HCT116 (cell line): ENCODE data around the gene SHH. TPM values are rescaled to one million over a fixed set of nuclear protein-coding genes. Genes with fewer than 3 reads are reported as not detected.

Experiments used
- ATAC-seq: fragments of 200-7000 bp; cut with Tn5 transposase; 2 replicates; pipeline ENCODE4 v1.9.1; 2020; ENCODE audit warnings: mild to moderate bottlenecking, moderate library complexity
- BruUV-seq: library from RNA; stranded (reverse); fragments of 400-500 nt; replicated peaks from 2 replicates; lab custom pipeline; 2021; lab: Mats Ljungman, UMichigan
- CTCF ChIA-PET: fragments of 300-600 bp; sonication (Branson Sonifier 250); formaldehyde crosslinking; loops from one replicate; lab custom pipeline; 2021; ENCODE audit warnings: antibody characterized with exemption; lab: Charles Lee
- POLR2A ChIA-PET: fragments of 300-600, 350-600 bp; sonication (Branson Sonifier 250); formaldehyde crosslinking; loops from one replicate; lab custom pipeline; 2021; ENCODE audit warnings: antibody characterized with exemption; lab: Charles Lee
- RAD21 ChIA-PET, 2 experiments: fragments of 300-600 bp; sonication (Branson Sonifier 250); formaldehyde crosslinking; loops; one replicate each; lab custom pipeline; 2023; ENCODE audit warnings: low total read pairs in 2 of 2; ENCODE audit not compliant: uncharacterized antibody in 2 of 2, unreplicated experiment in 2 of 2, low non-redundant PET in 1 of 2; lab: Charles Lee
- DNase-seq: peaks from one replicate; pipeline ENCODE4 v3.0.0-alpha.2; 2010; ENCODE audit warnings: low read depth, low spot score
- H2AFZ ChIP-seq: fragments of 200-600 bp; shearing (Covaris generic), sonication (generic); 2 replicates; pipeline ENCODE4 v1.6.1; 2017; ENCODE audit warnings: low read depth, mixed run types, mixed read lengths, antibody characterized with exemption, low read length; ENCODE audit not compliant: poor library complexity, severe bottlenecking
- H3K27ac ChIP-seq: 2 replicates; pipeline ENCODE4 v1.5.1; 2012; ENCODE audit warnings: low read depth, low read length
- H3K27me3 ChIP-seq: fragments of 200-600 bp; sonication (generic); 2 replicates; pipeline ENCODE4 v1.6.1; 2016; ENCODE audit warnings: mixed run types, low read length, mixed read lengths; ENCODE audit not compliant: insufficient read depth
- H3K36me3 ChIP-seq, 2 experiments: fragments of 200-500 bp in 1 of 2; fragments of 200-600 bp in 1 of 2; sonication (Bioruptor generic) in 1 of 2; sonication (generic) in 1 of 2; 2 replicates each; pipeline versions ENCODE4 v1.5.1 to v1.6.1; 2014 to 2016; ENCODE audit warnings: low read length in 2 of 2, inconsistent platforms in 1 of 2, mixed read lengths in 1 of 2, mixed run types in 1 of 2; ENCODE audit not compliant: insufficient read depth in 2 of 2, control insufficient read depth in 1 of 2
- H3K4me1 ChIP-seq, 2 experiments: fragments of 200-600 bp in 1 of 2; sonication (generic) in 1 of 2; 2 replicates each; pipeline versions ENCODE4 v1.5.1 to v1.6.1; 2012 to 2017; ENCODE audit warnings: low read length in 2 of 2, inconsistent platforms in 1 of 2, mild to moderate bottlenecking in 1 of 2, mixed read lengths in 1 of 2, mixed run types in 1 of 2, moderate library complexity in 1 of 2; ENCODE audit not compliant: insufficient read depth in 2 of 2, control insufficient read depth in 1 of 2
- H3K4me2 ChIP-seq: fragments of 200-600 bp; sonication (generic); 2 replicates; pipeline ENCODE4 v1.6.1; 2017; ENCODE audit warnings: mixed run types, low read length, mixed read lengths
- H3K4me3 ChIP-seq, 2 experiments: fragments of 200-600 bp in 1 of 2; sonication (generic) in 1 of 2; replicated peaks in 1 of 2; 2 replicates each; pipeline ENCODE4 v1.5.1; 2011 to 2016; ENCODE audit warnings: low read length in 2 of 2, control low read depth in 1 of 2, low read depth in 1 of 2, mild to moderate bottlenecking in 1 of 2, mixed read lengths in 1 of 2, mixed run types in 1 of 2
- H3K79me2 ChIP-seq: fragments of 200-600 bp; sonication (generic); 2 replicates; pipeline ENCODE4 v1.6.1; 2017; ENCODE audit warnings: mild to moderate bottlenecking, mixed run types, low read length, moderate library complexity, mixed read lengths; ENCODE audit not compliant: insufficient read depth
- H3K9ac ChIP-seq: fragments of 200-600 bp; sonication (generic); 2 replicates; pipeline ENCODE4 v1.6.1; 2016; ENCODE audit warnings: low read length, mixed read lengths
- H3K9me2 ChIP-seq: fragments of 200-600 bp; sonication (generic), shearing (Covaris generic); 2 replicates; pipeline ENCODE4 v1.6.1; 2017; ENCODE audit warnings: mixed run types, mild to moderate bottlenecking, moderate library complexity; ENCODE audit not compliant: insufficient read depth
- H3K9me3 ChIP-seq, 2 experiments: fragments of 200-500 bp in 1 of 2; fragments of 200-600 bp in 1 of 2; sonication (Bioruptor generic) in 1 of 2; sonication (generic) in 1 of 2; 2 replicates each; pipeline ENCODE4 v1.6.1; 2014 to 2017; ENCODE audit warnings: low read length in 2 of 2, mixed read lengths in 2 of 2, inconsistent platforms in 1 of 2, low read depth in 1 of 2, mild to moderate bottlenecking in 1 of 2, mixed run types in 1 of 2, moderate library complexity in 1 of 2; ENCODE audit not compliant: control insufficient read depth in 1 of 2, insufficient read depth in 1 of 2
- H4K20me1 ChIP-seq: fragments of 200-600 bp; sonication (generic), shearing (Covaris generic); 2 replicates; pipeline ENCODE4 v1.6.1; 2017; ENCODE audit warnings: mixed run types, mild to moderate bottlenecking, moderate library complexity; ENCODE audit not compliant: insufficient read depth
- CEBPB ChIP-seq: IDR thresholded peaks from 2 replicates; pipeline ENCODE4 v1.6.1; 2012; ENCODE audit warnings: low read depth
- EGR1 ChIP-seq: IDR thresholded peaks from 2 replicates; pipeline ENCODE4 v1.6.1; 2012; ENCODE audit warnings: low read depth
- ELF1 ChIP-seq: IDR thresholded peaks from 2 replicates; pipeline ENCODE4 v1.6.1; 2012; ENCODE audit warnings: low read depth, borderline replicate concordance
- FOSL1 ChIP-seq: IDR thresholded peaks from 2 replicates; pipeline ENCODE4 v1.6.1; 2012; ENCODE audit warnings: low read depth
- JUND ChIP-seq: IDR thresholded peaks from 2 replicates; pipeline ENCODE4 v1.6.1; 2012
- MAX ChIP-seq: IDR thresholded peaks from 2 replicates; pipeline ENCODE4 v1.6.1; 2012
- POLR2A ChIP-seq: IDR thresholded peaks from 2 replicates; pipeline ENCODE4 v1.7.0; 2011; ENCODE audit warnings: borderline replicate concordance; ENCODE audit not compliant: insufficient read depth, insufficient read length; ENCODE audit errors: extremely low read depth
- RAD21 ChIP-seq: IDR thresholded peaks from 2 replicates; pipeline ENCODE4 v1.6.1; 2012; ENCODE audit warnings: low read depth, mild to moderate bottlenecking
- SRF ChIP-seq: IDR thresholded peaks from 2 replicates; pipeline ENCODE4 v1.6.1; 2012; ENCODE audit warnings: low read depth
- TCF7L2 ChIP-seq: IDR thresholded peaks from 2 replicates; pipeline ENCODE4 v1.7.0; 2011; ENCODE audit warnings: borderline replicate concordance, inconsistent platforms; ENCODE audit not compliant: insufficient read depth, insufficient read length; ENCODE audit errors: extremely low read depth
- YY1 ChIP-seq: IDR thresholded peaks from 2 replicates; pipeline ENCODE4 v1.6.1; 2011; ENCODE audit warnings: low read length, low read depth, moderate library complexity, mild to moderate bottlenecking; ENCODE audit not compliant: insufficient replicate concordance; ENCODE audit errors: extremely low read depth
- ZBTB33 ChIP-seq: IDR thresholded peaks from 2 replicates; pipeline ENCODE4 v1.6.1; 2011; ENCODE audit warnings: mild to moderate bottlenecking, low read length, moderate library complexity; ENCODE audit not compliant: insufficient replicate concordance; ENCODE audit errors: extremely low read depth
- ZNF274 ChIP-seq: fragments of 200-500 bp; sonication (Bioruptor generic); IDR thresholded peaks from 2 replicates; pipeline ENCODE4 v1.6.1; 2014; ENCODE audit warnings: mild to moderate bottlenecking, low read depth, low read length, inconsistent platforms
- intact Hi-C: fragments of 100-400 bp; cut with micrococcal nuclease; formaldehyde crosslinking; loops from 2 replicates; pipeline ENCODE4 v1.10.0; 2022
- total RNA-seq: library from RNA; stranded (reverse); gene quantifications from one replicate; pipeline ENCODE4 v1.2.1, GENCODE V29; 2021; ENCODE audit not compliant: unreplicated experiment
- TF ChIP-seq, protein P1 (sequence below): IDR thresholded peaks from 2 replicates; pipeline ENCODE4 v1.6.1; 2012; ENCODE audit warnings: low read depth
- TF ChIP-seq, protein P2 (sequence below): IDR thresholded peaks from 2 replicates; pipeline ENCODE4 v1.6.1; 2012

SHH gene
- total RNA-seq, 1 experiment from 2014 or later = 0.32 TPM

DNA sequence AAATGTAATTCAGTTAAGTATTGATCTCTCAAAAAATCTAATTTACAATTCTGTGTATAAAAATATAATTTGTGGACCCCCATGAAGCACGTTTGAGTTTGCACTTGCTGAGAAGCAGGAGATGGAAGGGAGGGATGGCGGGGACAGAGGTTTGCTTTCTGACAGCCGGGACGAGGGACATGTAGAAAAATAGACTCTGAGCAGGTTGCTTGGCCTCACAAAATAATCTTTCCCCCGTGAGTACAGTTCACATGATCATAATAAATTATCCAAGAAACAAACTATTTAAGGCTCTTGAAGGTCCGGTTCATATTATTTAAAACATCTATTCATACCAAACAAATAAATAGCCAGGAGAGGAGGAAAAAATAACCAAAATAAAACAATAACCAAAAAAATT is 10.0 kb downstream of the SHH start:
- RAD21 ChIA-PET = no interaction called here
- ATAC-seq = no peak

GRCh38 chr7:155800741-155801267 is 11.5 kb downstream of the SHH start:
- H3K36me3 ChIP-seq = no peaks in the 10 kb centered on the region
- intact Hi-C loops = no loop called here
- no peaks in the 10 kb centered on the region for H3K9me3 ChIP-seq
- H3K4me1 ChIP-seq = peaks cover 5 to 22% of the 10 kb centered on the region in 2 experiments; a peak in 3 of 4 replicates
- H3K4me3 ChIP-seq = no peak overlapping the region
- H3K27me3 ChIP-seq = no peaks in the 10 kb centered on the region
- no TSS peak for BruUV-seq
- no peak overlapping the region for H3K9ac ChIP-seq
- no peaks in the 10 kb centered on the region for H4K20me1 ChIP-seq
- no peak for DNase-seq
- TF ChIP-seq, protein P1, sequence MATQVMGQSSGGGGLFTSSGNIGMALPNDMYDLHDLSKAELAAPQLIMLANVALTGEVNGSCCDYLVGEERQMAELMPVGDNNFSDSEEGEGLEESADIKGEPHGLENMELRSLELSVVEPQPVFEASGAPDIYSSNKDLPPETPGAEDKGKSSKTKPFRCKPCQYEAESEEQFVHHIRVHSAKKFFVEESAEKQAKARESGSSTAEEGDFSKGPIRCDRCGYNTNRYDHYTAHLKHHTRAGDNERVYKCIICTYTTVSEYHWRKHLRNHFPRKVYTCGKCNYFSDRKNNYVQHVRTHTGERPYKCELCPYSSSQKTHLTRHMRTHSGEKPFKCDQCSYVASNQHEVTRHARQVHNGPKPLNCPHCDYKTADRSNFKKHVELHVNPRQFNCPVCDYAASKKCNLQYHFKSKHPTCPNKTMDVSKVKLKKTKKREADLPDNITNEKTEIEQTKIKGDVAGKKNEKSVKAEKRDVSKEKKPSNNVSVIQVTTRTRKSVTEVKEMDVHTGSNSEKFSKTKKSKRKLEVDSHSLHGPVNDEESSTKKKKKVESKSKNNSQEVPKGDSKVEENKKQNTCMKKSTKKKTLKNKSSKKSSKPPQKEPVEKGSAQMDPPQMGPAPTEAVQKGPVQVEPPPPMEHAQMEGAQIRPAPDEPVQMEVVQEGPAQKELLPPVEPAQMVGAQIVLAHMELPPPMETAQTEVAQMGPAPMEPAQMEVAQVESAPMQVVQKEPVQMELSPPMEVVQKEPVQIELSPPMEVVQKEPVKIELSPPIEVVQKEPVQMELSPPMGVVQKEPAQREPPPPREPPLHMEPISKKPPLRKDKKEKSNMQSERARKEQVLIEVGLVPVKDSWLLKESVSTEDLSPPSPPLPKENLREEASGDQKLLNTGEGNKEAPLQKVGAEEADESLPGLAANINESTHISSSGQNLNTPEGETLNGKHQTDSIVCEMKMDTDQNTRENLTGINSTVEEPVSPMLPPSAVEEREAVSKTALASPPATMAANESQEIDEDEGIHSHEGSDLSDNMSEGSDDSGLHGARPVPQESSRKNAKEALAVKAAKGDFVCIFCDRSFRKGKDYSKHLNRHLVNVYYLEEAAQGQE = no peak
- TF ChIP-seq ZNF274 (no peak), RAD21 (no peak), SRF (no peak), POLR2A (no peak), MAX (no peak), FOSL1 (no peak), ELF1 (no peak)
- TF ChIP-seq, protein P2, sequence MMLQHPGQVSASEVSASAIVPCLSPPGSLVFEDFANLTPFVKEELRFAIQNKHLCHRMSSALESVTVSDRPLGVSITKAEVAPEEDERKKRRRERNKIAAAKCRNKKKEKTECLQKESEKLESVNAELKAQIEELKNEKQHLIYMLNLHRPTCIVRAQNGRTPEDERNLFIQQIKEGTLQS = no peak
- no peak for ATAC-seq
- RAD21 ChIA-PET = no interaction called here
- no peak overlapping the region for H3K4me2 ChIP-seq
- CTCF ChIA-PET = no interaction called here
- no peak overlapping the region for H2AFZ ChIP-seq
- POLR2A ChIA-PET = no interaction called here
- H3K27ac ChIP-seq = no peak overlapping the region
- H3K79me2 ChIP-seq = no peaks in the 10 kb centered on the region
- H3K9me2 ChIP-seq = no peaks in the 10 kb centered on the region

More for the DNA sequence above, 10.0 kb downstream of the SHH start:
- Histone ChIP-seq H3K4me2 (no peak overlapping the region), H3K36me3 (no peaks in the 10 kb centered on the region), H3K9ac (no peak overlapping the region), H3K4me1 (peaks cover 5 to 22% of the 10 kb centered on the region in 2 experiments; a peak in 3 of 4 replicates), H2AFZ (no peak overlapping the region), H3K9me3 (no peaks in the 10 kb centered on the region), H3K79me2 (no peaks in the 10 kb centered on the region), H3K4me3 (no peak overlapping the region), H4K20me1 (no peaks in the 10 kb centered on the region), H3K27me3 (no peaks in the 10 kb centered on the region), H3K9me2 (no peaks in the 10 kb centered on the region), H3K27ac (no peak overlapping the region)
- TF ChIP-seq CEBPB (no peak), YY1 (no peak), JUND (no peak), TCF7L2 (no peak), EGR1 (no peak), POLR2A (no peak), ZBTB33 (no peak)
- intact Hi-C loops = no loop called here
- no peak for DNase-seq
- ChIA-PET POLR2A (no interaction called here), CTCF (no interaction called here)
- no TSS peak for BruUV-seq
